GM19467 (cell line): ENCODE measurements around the gene LCN2.

ENCODE experiments used
- ATAC-seq: cut with Tn5 transposase; IDR thresholded peaks from one replicate; pipeline ENCODE4 v1.9.1; 2021; ENCODE audit warnings: mild to moderate bottlenecking, moderate library complexity; ENCODE audit not compliant: unreplicated experiment

Gene LCN2

DNA sequence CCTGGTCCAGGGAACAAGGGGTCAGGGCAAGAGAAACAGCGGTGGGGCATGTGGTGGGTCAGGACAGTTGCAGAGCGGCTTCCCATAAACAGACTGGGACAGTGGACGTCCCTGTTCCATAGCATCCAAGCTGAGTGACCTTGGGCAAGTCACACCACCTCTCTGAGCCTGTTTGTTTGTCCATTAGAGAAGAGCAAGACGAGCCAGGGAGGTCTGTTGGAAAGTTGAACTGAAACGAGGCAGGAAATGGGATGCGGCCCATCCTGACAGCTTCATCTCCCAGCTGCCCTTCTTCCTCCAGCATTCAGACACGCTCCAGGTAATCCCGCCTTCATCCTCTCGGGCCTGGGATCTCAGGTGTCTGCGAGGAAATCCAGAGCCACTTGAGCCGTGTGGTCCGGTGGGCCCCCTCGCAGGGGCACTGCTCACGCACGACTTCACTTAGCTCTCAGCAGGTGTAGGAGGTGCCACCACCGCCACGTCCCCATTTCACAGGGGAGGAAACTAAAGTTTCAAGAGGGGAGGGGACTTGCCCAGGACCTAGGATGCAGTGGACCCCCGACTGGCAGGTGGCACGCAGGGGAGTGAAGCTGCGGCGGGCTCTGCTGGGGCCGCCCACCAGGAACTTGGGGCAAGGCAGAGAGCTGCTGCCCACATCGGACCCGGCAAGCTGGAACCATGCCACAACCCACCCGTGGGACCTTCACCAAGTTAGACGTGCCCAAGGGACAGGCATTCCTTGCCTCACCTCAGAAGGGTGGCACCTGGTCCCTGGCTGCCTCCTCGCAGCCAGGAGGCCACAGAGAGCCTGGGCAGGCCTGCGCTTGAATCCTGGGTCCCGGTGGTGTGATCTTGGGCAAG is 34.7 kb upstream of the LCN2 start:
- ATAC-seq = no peak

GRCh38 chr9:128115187-128116103 is 33.8 kb upstream of the LCN2 start:
- ATAC-seq = no peak

DNA sequence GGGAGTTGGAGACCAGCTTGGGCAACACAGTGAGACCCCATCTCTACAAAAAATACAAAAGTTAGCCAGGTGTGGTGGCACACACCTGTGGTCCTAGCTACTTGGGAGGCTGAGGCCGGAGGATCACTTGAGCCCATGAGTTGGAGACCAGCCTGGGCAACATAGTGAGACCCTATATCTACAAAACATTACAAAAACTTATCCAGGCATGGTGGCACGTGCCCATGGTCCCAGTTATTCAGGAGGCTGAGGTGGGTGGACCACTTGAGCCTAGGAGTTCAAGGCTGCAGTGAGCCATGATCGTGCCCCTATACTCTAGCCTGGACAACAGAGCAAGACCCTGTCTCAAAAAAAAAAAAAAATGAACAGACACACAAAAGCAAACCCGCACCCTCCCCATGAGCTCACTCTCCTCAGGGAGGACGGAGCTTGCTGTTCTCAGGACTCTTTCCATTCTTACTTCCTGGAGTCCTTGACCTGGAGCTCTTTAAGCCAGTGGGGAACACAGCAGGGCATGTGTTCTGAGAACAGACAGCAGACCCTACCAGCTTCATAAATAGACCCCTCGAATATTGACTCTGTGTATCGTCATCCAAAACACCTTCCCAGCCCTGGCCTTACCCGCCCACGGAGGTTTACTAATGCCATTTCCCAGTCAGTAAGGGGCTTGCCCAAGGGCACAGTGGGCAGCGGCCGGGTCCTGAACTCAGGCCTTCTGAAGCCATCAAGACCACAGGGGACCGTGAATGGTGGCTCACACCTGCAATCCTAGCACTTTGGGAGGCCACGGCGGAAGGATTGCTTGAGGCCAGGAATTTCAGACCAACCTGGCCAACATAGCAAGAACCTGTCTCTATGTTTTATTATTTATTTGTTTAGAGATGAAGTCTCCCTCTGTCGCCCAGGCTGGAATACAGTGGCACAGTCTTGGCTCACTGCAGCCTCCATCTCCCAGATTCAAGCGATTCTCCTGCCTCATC is 32.9 kb upstream of the LCN2 start:
- no peak for ATAC-seq

- no peak for ATAC-seq
These were observed 31.4 kb upstream of the LCN2 start for GRCh38 chr9:128117613-128118471.

DNA sequence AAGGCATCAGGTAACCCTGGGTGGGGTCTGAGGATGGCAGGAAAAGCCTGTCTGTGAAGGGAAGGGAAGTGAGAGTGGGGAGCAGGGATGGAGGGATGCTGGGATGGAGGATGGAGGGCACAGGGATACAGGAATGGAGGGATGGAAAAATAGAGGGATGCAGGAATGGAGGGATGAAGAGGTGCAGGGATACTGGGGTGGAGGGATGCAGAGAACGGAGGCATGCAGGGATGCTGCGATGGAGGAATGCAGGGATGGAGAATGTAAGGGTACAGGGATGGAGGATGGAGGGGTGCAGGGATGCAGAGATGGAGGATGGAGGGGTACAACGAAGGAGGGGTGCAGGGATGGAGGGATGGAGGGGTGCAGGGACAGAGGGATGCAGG is 30.8 kb upstream of the LCN2 start:
- no peak for ATAC-seq

DNA sequence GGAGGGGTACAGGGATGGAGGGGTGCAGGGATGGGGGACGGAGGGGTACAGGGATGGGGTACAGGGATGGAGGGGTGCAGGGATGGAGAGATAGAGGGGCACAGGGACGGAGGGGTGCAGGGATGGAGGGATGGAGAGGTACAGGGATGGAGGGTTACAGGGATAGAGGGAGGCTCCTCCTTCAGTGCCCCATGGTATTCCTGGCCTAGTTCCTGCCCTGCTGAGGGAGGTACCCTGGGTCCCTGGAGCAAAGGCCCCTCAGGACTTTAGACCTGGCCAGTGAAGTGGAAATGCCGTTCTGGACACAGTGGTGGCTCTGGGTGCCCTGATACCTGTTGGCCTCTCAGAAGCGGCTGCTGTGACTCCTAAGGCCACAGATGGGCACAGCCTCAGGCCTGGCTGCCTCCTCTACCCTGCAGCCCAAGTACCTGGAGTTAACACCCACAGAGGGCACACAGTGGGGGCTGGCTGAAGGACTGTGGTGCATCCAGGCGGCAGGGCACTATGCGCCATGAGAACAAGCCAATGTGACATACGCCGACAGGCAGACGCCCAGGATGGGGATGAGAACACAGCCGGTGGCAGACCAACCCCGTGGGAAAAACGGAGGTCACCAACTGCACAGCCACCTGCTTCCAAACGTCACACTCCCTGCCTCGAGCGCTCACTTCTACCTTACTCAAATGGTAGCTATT is 30.1 kb upstream of the LCN2 start:
- no peak for ATAC-seq

- no peak for ATAC-seq
These were observed 29.1 kb upstream of the LCN2 start for GRCh38 chr9:128120061-128120740.

GRCh38 chr9:128120741-128121465 is 28.4 kb upstream of the LCN2 start:
- no peak for ATAC-seq

GRCh38 chr9:128121466-128121810 is 27.8 kb upstream of the LCN2 start:
- no peak for ATAC-seq

- no peak for ATAC-seq
These were observed 27.1 kb upstream of the LCN2 start for GRCh38 chr9:128121924-128122808.

DNA sequence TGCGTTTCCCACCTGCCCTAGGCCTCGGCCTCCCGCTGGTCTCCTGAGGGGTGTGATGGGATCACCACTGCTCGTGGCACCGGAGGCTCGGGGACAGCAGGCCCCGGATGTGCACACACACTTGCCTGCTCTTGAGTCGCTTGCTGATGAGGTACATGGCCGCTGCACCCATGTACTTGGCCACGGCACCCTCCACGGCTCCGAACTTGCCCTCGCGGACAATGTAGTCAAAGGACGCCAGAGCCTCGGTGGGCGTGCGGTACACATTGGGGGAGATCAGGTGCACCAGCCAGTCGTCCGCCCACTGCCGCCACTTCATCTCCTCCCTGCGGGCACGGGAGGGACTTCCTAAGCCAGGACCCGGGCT is 26.5 kb upstream of the LCN2 start:
- no peak for ATAC-seq

GRCh38 chr9:128123451-128124080 is 25.7 kb upstream of the LCN2 start:
- ATAC-seq = no peak

GRCh38 chr9:128124451-128124850 is 24.8 kb upstream of the LCN2 start:
- no peak for ATAC-seq

DNA sequence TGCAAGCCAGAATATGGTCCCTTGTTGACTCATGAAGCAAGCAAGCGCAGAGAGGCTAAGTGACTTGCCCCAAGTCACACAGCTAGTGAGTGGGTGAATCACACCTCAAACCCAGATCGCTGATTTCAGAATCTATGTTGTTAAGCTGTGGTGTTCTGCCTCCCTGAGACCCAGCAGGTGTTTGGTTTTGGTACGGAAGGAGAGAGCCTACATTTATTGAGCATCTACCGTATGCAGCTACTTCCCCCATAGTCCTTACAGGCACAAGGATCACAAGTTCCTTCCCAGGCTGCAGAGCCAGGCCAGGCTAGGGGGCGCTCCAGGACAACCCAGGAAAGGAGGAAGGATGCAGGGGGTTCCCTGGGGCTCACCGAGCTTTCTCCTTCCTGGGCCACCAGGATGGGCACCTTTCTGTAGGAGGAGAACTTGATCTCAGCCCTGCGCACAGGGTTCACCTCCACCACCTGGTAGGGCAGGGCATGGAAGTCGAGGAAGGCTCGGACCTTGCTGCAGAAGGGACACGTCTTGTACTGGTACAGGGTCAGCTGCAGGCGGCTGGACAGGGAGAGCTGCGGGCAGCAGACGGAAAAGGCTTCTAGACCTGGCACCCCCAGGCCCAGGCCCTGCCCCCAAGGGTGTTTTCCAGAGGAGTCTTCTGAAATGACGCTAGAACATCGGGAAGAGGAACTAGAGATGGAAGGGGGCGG is 24.2 kb upstream of the LCN2 start:
- ATAC-seq = no peak

DNA sequence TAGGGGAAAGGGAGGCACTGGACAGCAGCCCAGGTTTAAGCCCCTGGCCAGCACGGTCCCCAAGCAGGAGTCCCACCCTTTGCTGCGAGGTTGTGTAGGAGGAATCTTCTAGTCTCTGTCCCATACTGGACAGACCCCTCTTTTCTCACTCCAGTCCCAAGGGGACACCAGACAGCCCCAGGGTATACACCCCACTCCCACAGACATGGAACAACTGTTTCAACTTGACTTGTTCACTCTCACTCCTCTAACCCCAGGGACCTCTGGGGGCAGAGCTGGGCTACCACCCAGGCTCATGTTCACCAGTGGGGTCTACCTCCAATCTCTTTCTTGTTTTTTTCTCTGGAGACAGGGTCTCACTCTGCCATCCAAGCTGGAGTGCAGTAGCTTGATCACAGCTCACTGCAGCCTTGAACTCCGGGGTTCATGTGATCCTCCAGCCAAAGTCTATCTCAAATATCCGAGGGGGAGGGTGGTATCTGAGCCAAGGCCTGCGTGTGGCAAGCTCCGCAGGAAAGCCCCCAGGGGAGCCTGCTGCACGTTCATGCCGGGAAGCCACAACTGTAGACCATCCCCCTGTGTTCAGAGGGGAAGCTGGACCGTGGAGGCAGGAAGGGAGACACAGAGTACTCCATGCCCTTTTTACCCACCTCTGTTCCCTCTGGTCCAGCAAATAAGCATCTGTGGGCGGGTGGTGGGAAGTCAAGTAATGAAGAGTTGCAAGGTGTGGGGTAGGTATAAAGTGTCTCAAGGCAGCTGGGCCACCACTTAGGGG is 23.5 kb upstream of the LCN2 start:
- no peak for ATAC-seq
